Right lobe of liver (tissue), 4 donors: ENCODE results near the gene CCDC88C.

Experiments used
- POLR2A ChIP-seq: fragments of 450-650 bp; IDR thresholded peaks from one replicate; pipeline ENCODE4 v1.6.1; 2017; ENCODE audit warnings: antibody characterized with exemption, mild to moderate bottlenecking
- TF ChIP-seq, protein P1 (sequence below), 4 donors: fragments of 200-600 bp in 3 of 4; fragments of 450-650 bp in 1 of 4; IDR thresholded peaks; one replicate each; pipeline versions ENCODE4 v1.5.1 to v1.8.0; 2016 to 2022; ENCODE audit warnings: antibody characterized with exemption in 4 of 4, mild to moderate bottlenecking in 2 of 4
- donor health status: DM: no; HTN: no; CAD: no.
- donor health status: DM: no; HTN: no; CAD: no.
- donor health status: DM: no; HTN: yes; CAD: no.

GRCh38 chr14:91394105-91395081 is 23.2 kb downstream of the CCDC88C start:
- TF ChIP-seq, protein P1, sequence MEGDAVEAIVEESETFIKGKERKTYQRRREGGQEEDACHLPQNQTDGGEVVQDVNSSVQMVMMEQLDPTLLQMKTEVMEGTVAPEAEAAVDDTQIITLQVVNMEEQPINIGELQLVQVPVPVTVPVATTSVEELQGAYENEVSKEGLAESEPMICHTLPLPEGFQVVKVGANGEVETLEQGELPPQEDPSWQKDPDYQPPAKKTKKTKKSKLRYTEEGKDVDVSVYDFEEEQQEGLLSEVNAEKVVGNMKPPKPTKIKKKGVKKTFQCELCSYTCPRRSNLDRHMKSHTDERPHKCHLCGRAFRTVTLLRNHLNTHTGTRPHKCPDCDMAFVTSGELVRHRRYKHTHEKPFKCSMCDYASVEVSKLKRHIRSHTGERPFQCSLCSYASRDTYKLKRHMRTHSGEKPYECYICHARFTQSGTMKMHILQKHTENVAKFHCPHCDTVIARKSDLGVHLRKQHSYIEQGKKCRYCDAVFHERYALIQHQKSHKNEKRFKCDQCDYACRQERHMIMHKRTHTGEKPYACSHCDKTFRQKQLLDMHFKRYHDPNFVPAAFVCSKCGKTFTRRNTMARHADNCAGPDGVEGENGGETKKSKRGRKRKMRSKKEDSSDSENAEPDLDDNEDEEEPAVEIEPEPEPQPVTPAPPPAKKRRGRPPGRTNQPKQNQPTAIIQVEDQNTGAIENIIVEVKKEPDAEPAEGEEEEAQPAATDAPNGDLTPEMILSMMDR (IDR thresholded peaks at IDR 0.05): no peak
- no peak for TF ChIP-seq POLR2A
